ENCODE measurements around the gene TYRO3.
"Not testable (repeated sequence)": the region's sequence is repeated elsewhere in the genome, so short reads cannot be mapped to it uniquely, and the experiment has no call there.

Gene TYRO3

GRCh38 chr15:41572866-41573265 lies 13.9 kb downstream of the TYRO3 start:
- H3K4me1 Mint-ChIP-seq: no peaks in the 10 kb centered on the region
- no peak for ATAC-seq (ENCODE audit: low read depth)
- no peak for DNase-seq (ENCODE audit: low spot score in 2 of 2)
- peaks cover 7% of the 10 kb centered on the region for H3K27me3 Mint-ChIP-seq
- no peak overlapping the region for H3K4me3 Mint-ChIP-seq
- H3K36me3 Mint-ChIP-seq: no peaks in the 10 kb centered on the region
- no peaks in the 10 kb centered on the region for H3K9me3 Mint-ChIP-seq
- no peak overlapping the region for H3K27ac Mint-ChIP-seq

DNA sequence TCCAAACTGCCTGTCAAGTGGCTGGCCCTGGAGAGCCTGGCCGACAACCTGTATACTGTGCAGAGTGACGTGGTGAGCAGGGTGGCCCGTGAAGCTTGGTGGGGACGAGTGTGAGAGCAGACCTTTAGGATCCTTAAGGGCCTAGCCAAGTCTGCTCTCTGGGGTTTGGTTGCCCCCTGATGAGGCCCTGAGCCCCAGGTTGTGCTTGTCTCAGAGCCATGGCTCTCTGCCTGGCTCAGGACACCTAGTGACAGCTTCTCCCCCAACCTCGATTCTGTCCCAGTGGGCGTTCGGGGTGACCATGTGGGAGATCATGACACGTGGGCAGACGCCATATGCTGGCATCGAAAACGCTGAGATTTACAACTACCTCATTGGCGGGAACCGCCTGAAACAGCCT lies 14.4 kb downstream of the TYRO3 start:
- Mint-ChIP-seq H3K36me3 (no peaks in the 10 kb centered on the region), H3K27me3 (peaks cover 7% of the 10 kb centered on the region), H3K4me1 (no peaks in the 10 kb centered on the region), H3K4me3 (no peak overlapping the region), H3K9me3 (no peaks in the 10 kb centered on the region), H3K27ac (no peak overlapping the region)
- DNase-seq (ENCODE audit: low spot score in 2 of 2) (no peak), ATAC-seq (ENCODE audit: low read depth) (no peak)

GRCh38 chr15:41574158-41574557 lies 15.1 kb downstream of the TYRO3 start:
- DNase-seq (ENCODE audit: low spot score in 2 of 2) (no peak), ATAC-seq (ENCODE audit: low read depth) (no peak)
- H3K4me3 Mint-ChIP-seq: no peak overlapping the region
- H3K27me3 Mint-ChIP-seq: peaks cover 7% of the 10 kb centered on the region
- no peak overlapping the region for H3K27ac Mint-ChIP-seq
- no peaks in the 10 kb centered on the region for H3K4me1 Mint-ChIP-seq
- no peaks in the 10 kb centered on the region for H3K36me3 Mint-ChIP-seq
- H3K9me3 Mint-ChIP-seq: no peaks in the 10 kb centered on the region

DNA sequence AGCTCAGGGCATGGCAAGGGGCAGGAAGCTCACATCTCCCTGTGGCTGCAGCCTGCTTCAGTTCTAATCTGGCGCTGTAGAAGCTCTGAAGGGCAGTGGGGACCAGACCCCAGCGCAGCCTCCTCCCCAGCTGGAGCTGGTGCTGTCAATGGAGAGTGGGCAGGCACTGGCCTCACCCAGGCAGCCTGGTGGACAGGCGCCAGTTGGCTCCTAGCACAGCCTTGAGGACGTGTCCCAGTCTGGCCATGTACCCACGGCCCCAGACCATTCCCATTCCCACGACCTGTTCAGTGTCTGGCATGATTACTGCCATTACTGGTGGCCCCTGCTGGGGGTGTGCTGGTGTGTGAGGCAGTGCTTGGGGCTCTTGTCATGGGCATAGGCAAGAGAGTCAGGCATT lies 16.3 kb downstream of the TYRO3 start:
- ATAC-seq (ENCODE audit: low read depth) (no peak), DNase-seq (ENCODE audit: low spot score in 2 of 2) (no peak)
- H3K27me3 Mint-ChIP-seq: peaks cover 7% of the 10 kb centered on the region
- H3K27ac Mint-ChIP-seq: no peak overlapping the region
- no peaks in the 10 kb centered on the region for H3K36me3 Mint-ChIP-seq
- no peak overlapping the region for H3K4me3 Mint-ChIP-seq
- H3K4me1 Mint-ChIP-seq: no peaks in the 10 kb centered on the region
- H3K9me3 Mint-ChIP-seq: no peaks in the 10 kb centered on the region

- Mint-ChIP-seq H3K36me3 (no peaks in the 10 kb centered on the region), H3K27me3 (peaks cover 7% of the 10 kb centered on the region), H3K27ac (no peak overlapping the region), H3K9me3 (no peaks in the 10 kb centered on the region), H3K4me3 (no peak overlapping the region), H3K4me1 (no peaks in the 10 kb centered on the region)
- no peak for DNase-seq (ENCODE audit: low spot score in 2 of 2)
- ATAC-seq (ENCODE audit: low read depth): no peak
Measured at GRCh38 chr15:41577863-41578735, 19.1 kb downstream of the TYRO3 start.

DNA sequence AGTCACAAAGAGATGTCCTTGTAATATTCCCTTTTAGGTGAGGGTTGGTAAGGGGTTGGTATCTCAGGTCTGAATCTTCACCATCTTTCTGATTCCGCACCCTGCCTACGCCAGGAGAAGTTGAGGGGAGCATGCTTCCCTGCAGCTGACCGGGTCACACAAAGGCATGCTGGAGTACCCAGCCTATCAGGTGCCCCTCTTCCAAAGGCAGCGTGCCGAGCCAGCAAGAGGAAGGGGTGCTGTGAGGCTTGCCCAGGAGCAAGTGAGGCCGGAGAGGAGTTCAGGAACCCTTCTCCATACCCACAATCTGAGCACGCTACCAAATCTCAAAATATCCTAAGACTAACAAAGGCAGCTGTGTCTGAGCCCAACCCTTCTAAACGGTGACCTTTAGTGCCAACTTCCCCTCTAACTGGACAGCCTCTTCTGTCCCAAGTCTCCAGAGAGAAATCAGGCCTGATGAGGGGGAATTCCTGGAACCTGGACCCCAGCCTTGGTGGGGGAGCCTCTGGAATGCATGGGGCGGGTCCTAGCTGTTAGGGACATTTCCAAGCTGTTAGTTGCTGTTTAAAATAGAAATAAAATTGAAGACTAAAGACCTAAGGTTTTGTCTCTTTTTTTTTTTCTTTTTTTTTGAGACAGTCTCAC lies 19.8 kb downstream of the TYRO3 start:
- peaks cover 10% of the 10 kb centered on the region for H3K27me3 Mint-ChIP-seq
- H3K9me3 Mint-ChIP-seq: no peaks in the 10 kb centered on the region
- DNase-seq (ENCODE audit: low spot score in 2 of 2): no peak
- H3K4me3 Mint-ChIP-seq: no peak overlapping the region
- H3K27ac Mint-ChIP-seq: no peak overlapping the region
- ATAC-seq (ENCODE audit: low read depth): no peak
- H3K4me1 Mint-ChIP-seq: no peaks in the 10 kb centered on the region
- H3K36me3 Mint-ChIP-seq: no peaks in the 10 kb centered on the region

DNA sequence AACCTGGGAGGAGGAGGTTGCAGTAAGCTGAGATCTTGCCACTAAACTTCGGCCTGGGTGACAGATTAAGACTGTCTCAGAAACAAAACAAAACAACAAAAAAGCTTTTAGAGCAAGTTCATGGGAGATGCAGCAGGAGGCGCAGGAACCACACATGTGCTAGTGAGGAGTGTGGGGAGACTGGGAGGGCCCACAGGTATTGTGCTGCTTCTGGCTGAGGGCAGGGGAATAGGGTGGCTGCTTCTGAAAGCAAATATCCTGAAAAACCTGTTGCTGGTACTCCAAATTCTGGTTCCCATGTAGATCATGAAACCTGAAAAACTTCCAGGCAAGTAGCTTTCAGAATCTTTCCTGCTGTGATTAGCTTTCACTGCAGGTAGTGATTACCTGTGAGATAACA lies 22.1 kb downstream of the TYRO3 start:
- Mint-ChIP-seq H3K4me3 (no peak overlapping the region), H3K27ac (no peak overlapping the region), H3K27me3 (peaks cover 17% of the 10 kb centered on the region), H3K9me3 (no peaks in the 10 kb centered on the region), H3K4me1 (peaks cover 4% of the 10 kb centered on the region), H3K36me3 (no peaks in the 10 kb centered on the region)
- DNase-seq (ENCODE audit: low spot score in 2 of 2) (no peak), ATAC-seq (ENCODE audit: low read depth) (no peak)

GRCh38 chr15:41583795-41584194 lies 24.8 kb downstream of the TYRO3 start:
- Mint-ChIP-seq H3K27ac (no peak overlapping the region), H3K36me3 (no peaks in the 10 kb centered on the region), H3K4me3 (no peak overlapping the region), H3K9me3 (no peaks in the 10 kb centered on the region), H3K4me1 (peaks cover 4% of the 10 kb centered on the region), H3K27me3 (peaks cover 19% of the 10 kb centered on the region)
- ATAC-seq (ENCODE audit: low read depth): no peak
- DNase-seq (ENCODE audit: low spot score in 2 of 2): no peak

DNA sequence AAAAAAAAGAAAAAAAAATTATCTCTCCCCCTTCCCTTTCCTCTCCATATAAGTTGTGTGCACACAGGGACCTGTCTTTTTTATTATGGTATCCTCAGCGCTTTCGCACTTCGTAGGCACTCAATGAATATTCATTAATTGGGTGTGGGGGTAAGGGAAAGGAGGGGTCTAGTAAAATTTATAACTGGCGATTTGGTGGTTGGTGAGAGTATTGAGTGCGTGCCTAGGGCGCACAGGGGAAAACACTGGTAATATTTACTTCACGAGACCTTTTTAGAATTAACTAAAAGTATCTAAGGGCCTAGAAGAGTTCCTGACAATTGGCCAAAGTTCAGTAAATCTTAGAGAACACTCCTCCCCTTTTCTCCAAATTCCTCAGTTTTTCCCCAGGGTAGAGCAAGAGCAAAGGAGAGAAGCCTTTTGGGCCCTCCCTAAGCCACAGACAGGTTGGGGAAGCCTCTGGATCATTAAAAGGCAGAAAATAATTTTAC lies 25.7 kb downstream of the TYRO3 start:
- Mint-ChIP-seq H3K9me3 (no peaks in the 10 kb centered on the region), H3K27ac (no peak overlapping the region), H3K4me1 (peaks cover 4% of the 10 kb centered on the region), H3K4me3 (peak overlapping the region; percentile 72), H3K36me3 (no peaks in the 10 kb centered on the region), H3K27me3 (peaks cover 19% of the 10 kb centered on the region)
- no peak for DNase-seq (ENCODE audit: low spot score in 2 of 2)
- ATAC-seq (ENCODE audit: low read depth): no peak

DNA sequence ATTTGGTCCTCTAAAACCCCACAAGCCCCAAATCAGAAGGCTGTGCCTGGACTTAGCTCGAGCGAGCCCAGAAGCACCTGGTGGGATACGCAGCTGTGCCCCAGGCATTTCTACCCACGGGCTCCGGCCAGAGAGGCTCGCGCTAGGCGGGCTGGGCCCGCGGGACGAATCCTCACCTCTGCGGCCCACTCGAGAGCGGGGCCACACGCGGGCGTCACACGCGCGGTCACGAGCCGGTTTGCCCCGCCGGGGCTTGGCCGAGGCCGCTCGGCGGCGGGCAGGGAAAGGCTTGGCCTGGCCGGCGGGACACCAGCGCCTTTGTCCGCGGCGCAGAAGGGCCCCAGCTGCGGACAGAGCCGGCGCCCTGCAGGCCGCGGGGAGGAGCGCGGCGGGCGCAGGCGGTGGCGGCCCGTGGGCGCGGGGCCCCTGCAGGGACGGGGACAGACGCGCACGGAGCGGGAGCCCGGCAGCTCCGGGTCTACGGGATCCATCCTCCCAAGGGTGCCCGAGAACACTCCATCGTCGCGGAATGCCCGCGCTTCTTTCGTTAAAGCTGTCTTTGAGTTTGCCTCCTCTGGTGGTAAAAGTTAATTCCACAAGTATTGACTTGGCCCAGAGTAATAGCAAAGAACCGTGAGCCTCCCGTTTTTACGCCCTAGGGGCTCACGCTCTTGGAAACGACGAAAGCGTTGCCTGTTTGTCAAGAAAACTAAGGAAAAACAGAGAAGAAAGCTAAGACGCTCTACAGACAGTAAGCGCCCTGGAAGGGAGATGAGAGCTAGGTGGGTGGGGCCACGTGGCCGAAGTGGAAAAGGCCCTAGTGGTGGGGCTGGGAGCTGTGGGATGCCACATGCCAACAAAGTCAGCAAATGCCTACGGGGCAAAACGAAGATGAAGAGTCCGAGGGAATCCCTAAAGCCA lies 26.4 kb downstream of the TYRO3 start:
- H3K4me3 Mint-ChIP-seq: peak overlapping the region; percentile 84
- no peaks in the 10 kb centered on the region for H3K36me3 Mint-ChIP-seq
- peaks cover 19% of the 10 kb centered on the region for H3K27me3 Mint-ChIP-seq
- peak; percentile 78 for ATAC-seq (ENCODE audit: low read depth)
- no peak overlapping the region for H3K27ac Mint-ChIP-seq
- peak; percentile 17 to 33 for DNase-seq (ENCODE audit: low spot score in 2 of 2)
- H3K9me3 Mint-ChIP-seq: no peaks in the 10 kb centered on the region
- peaks cover 4% of the 10 kb centered on the region for H3K4me1 Mint-ChIP-seq

GRCh38 chr15:41586531-41587282 lies 27.7 kb downstream of the TYRO3 start:
- H3K36me3 Mint-ChIP-seq; H3K9me3 Mint-ChIP-seq; ATAC-seq (ENCODE audit: low read depth); H3K4me3 Mint-ChIP-seq; DNase-seq (ENCODE audit: low spot score in 2 of 2); H3K4me1 Mint-ChIP-seq; H3K27ac Mint-ChIP-seq: not testable (repeated sequence)
- peaks cover 17% of the 10 kb centered on the region for H3K27me3 Mint-ChIP-seq

GRCh38 chr15:41589018-41589417 lies 30.0 kb downstream of the TYRO3 start:
- H3K27me3 Mint-ChIP-seq: peaks cover 14% of the 10 kb centered on the region
- not testable (repeated sequence) for H3K27ac Mint-ChIP-seq; DNase-seq (ENCODE audit: low spot score in 2 of 2); H3K36me3 Mint-ChIP-seq; H3K9me3 Mint-ChIP-seq; H3K4me1 Mint-ChIP-seq; H3K4me3 Mint-ChIP-seq; ATAC-seq (ENCODE audit: low read depth)

- H3K36me3 Mint-ChIP-seq; H3K9me3 Mint-ChIP-seq; H3K4me3 Mint-ChIP-seq; H3K27ac Mint-ChIP-seq; DNase-seq (ENCODE audit: low spot score in 2 of 2); ATAC-seq (ENCODE audit: low read depth); H3K4me1 Mint-ChIP-seq: not testable (repeated sequence)
- peaks cover 13% of the 10 kb centered on the region for H3K27me3 Mint-ChIP-seq
Measured at GRCh38 chr15:41589571-41589970, 30.6 kb downstream of the TYRO3 start.

Data from memory B cell (primary cell).